ENCODE data around the gene ADGRD1.

ADGRD1 gene

GRCh38 chr12:130956456-130957303, 3.0 kb downstream of the ADGRD1 start:
- no peak for DNase-seq (ENCODE audit: low read depth)
- no peak overlapping the region for H3K4me3 ChIP-seq (replicated peaks; ENCODE audit: low read depth, low read length)
- TF ChIP-seq CTCF (IDR thresholded peaks at IDR 0.05; ENCODE audit: low read length, missing control alignments) = no peak

- no peak overlapping the region for H3K4me3 ChIP-seq (replicated peaks; ENCODE audit: low read depth, low read length)
- no peak for DNase-seq (ENCODE audit: low read depth)
These were observed 3.6 kb downstream of the ADGRD1 start for GRCh38 chr12:130957304-130957621.

GRCh38 chr12:130958557-130959140, 4.9 kb downstream of the ADGRD1 start:
- H3K4me3 ChIP-seq (replicated peaks; ENCODE audit: low read depth, low read length) = no peak overlapping the region
- no peak for DNase-seq (ENCODE audit: low read depth)
- no peak for TF ChIP-seq CTCF (IDR thresholded peaks at IDR 0.05; ENCODE audit: low read length, missing control alignments)

More at GRCh38 chr12:130957304-130957621, 3.6 kb downstream of the ADGRD1 start:
- no peak for TF ChIP-seq CTCF (IDR thresholded peaks at IDR 0.05; ENCODE audit: low read length, missing control alignments)

- no peak for DNase-seq (ENCODE audit: low read depth)
- no peak overlapping the region for H3K4me3 ChIP-seq (replicated peaks; ENCODE audit: low read depth, low read length)
- no peak for TF ChIP-seq CTCF (IDR thresholded peaks at IDR 0.05; ENCODE audit: low read length, missing control alignments)
These were observed 5.9 kb downstream of the ADGRD1 start for GRCh38 chr12:130959632-130960031.

- no peak for TF ChIP-seq CTCF (IDR thresholded peaks at IDR 0.05; ENCODE audit: low read length, missing control alignments)
- no peak for DNase-seq (ENCODE audit: low read depth)
- H3K4me3 ChIP-seq (replicated peaks; ENCODE audit: low read depth, low read length) = no peak overlapping the region
These were observed 6.4 kb downstream of the ADGRD1 start for GRCh38 chr12:130960058-130960457.

GRCh38 chr12:130960787-130961186, 7.1 kb downstream of the ADGRD1 start:
- DNase-seq (ENCODE audit: low read depth) = no peak
- H3K4me3 ChIP-seq (replicated peaks; ENCODE audit: low read depth, low read length) = no peak overlapping the region
- no peak for TF ChIP-seq CTCF (IDR thresholded peaks at IDR 0.05; ENCODE audit: low read length, missing control alignments)

Measured in fibroblast of pulmonary artery (primary cell).